NCI-H2171 treated with DMSO at 0.1 percent for 48 hours (cell line): ENCODE data around the gene TAX1BP1.
"Not testable (repeated sequence)": the region's sequence is repeated elsewhere in the genome, so short reads cannot be mapped to it uniquely, and the experiment has no call there.

ENCODE experiments used
- DNase-seq: peaks from one replicate; lab custom pipeline; 2025; lab: John Stamatoyannopoulos, UW

The TAX1BP1 gene

DNA sequence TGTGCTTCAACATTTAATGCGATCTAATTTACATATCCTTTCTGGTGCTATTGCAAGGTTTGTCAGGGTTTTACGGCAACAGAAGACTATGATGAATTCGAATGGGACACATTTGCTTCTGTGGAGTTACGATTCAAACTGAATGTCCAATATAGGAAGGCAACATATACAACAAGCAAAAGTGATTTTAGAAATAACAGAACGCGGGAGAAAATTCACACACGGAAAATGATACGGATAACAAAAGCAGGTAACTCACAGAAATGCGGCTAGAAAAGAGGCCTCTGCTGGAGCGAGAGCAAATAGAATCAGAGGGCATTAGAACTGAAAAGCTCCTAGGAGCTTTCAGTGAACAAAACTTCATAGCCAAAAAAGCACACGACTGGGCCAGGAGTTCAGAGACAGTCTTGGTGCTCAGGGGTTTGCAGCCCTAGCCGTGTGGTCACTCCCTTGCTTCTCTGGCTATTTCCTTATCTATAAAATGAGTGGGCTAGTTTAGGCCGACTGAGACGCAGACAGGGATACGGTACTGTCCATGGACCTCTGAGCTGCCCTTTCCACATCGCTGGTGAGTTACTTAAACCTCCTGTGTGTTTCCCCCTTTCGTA, 557 bp upstream of the TAX1BP1 start:
- DNase-seq: peak; percentile 51

DNA sequence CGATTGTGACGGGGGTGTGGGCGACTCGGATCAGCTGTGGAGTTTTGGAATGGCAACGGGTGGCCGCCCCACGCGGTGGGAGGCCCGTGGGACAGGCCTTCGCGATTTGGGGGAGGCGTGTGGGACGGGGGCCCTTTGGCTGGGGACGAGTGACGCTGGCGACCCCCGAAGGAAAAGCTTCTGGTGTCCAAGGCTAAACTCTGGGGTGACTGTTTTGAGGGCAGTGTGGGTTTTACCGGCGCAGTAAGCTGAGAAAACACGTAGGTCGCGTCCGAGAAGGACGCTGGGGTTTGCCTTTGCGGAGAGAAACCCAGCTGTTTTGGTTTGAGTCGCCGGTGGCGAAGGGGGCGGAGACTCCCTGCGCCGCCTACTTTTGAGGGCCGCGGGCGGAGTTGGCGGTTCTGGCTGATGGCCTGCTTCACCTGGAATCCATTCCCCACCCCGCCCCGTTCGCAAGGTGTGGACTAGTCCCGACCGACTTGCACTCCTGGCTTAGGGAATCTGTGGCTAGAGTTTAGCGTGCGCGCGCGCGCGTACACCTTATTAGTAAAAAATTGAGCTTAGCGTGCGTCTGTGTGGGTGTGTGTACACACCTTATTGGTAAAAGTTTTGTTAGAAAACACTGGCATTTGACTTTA, 606 bp downstream of the TAX1BP1 start:
- DNase-seq: peak; percentile 80

DNA sequence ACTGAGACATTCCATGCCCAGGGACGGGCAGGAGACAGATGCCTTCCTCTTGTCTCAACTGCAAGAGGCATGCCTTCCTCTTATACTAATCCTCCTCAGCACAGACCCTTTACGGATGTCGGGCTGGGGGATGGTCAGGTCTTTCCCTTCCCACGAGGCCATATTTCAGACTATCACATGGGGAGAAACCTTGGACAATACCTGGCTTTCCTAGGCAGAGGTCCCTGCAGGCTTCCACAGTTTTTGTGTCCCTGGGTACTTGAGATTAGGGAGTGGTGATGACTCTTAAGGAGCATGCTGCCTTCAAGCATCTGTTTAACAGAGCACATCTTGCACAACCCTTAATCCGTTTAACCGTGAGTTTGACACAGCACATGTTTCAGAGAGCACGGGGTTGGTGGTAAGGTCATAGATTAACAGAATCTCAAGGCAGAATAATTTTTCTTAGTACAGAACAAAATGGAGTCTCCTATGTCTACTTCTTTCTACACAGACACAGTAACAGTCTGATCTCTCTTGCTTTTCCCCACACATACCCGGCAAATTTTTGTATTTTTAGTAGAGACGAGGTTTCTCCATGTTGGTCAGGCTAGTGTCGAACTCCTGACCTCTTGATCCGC, 2.2 kb downstream of the TAX1BP1 start:
- not testable (repeated sequence) for DNase-seq

DNA sequence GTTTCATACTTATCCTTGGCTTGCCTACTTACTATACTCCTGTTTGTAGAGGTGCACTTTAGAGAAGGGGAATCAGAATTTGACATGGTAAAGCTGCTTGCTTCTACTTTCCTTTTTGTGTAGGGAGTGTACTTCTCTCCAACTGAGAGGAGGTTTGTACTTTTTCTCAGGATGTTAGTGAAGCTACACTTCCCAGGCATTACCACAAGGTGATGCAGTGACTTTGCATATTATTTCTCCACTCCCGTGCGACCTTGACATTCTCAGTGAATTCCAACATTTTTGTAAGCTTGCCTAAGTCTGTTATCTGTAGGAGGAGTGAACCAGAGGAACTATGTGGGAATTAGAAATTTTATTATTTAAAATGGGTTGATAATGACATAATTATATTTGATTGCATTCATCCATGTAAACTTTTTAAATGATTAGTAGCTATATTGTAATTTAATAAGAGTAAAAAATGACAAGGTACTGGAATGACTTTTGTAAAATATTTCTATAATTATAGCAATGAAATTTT, 5.2 kb downstream of the TAX1BP1 start:
- peak; percentile 60 for DNase-seq

DNA sequence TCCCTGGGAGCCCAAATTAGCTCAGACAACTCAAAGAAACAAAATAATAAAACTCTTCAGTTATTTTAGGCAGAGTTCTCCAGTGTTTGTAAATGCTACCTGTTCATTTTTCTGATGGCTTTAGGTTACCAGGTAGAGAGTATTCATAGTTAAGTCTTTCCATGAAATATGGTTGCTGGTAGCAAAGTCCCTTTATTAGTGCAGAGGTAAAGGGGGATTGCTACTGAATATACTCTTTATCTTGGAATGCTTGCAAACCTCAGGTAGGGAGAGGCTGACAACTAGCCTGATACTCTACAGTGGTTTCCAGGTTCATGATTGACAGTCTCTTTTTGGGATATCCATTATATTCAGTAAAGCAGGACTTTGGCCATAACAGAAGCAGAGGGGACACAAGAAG, 6.5 kb downstream of the TAX1BP1 start:
- no peak for DNase-seq

DNA sequence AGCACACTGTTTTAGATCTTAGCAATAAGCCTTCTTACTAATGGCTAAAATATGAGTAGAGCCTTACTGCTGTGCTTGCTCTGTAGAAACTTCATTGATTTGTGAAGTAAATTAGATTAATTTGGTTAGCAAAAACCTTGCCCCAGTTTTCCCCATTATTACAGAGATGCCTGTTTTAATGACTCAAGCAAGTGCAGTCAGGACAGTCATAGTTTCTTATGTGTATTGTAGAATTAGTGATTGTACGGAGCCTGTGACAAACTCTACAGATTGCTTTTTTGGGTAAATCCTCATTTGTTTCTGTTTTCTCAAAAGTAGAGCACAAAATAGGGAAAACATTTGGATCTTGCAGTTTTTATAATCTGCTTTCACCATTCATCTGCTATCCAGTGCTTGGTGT, 7.0 kb downstream of the TAX1BP1 start:
- DNase-seq: no peak

DNA sequence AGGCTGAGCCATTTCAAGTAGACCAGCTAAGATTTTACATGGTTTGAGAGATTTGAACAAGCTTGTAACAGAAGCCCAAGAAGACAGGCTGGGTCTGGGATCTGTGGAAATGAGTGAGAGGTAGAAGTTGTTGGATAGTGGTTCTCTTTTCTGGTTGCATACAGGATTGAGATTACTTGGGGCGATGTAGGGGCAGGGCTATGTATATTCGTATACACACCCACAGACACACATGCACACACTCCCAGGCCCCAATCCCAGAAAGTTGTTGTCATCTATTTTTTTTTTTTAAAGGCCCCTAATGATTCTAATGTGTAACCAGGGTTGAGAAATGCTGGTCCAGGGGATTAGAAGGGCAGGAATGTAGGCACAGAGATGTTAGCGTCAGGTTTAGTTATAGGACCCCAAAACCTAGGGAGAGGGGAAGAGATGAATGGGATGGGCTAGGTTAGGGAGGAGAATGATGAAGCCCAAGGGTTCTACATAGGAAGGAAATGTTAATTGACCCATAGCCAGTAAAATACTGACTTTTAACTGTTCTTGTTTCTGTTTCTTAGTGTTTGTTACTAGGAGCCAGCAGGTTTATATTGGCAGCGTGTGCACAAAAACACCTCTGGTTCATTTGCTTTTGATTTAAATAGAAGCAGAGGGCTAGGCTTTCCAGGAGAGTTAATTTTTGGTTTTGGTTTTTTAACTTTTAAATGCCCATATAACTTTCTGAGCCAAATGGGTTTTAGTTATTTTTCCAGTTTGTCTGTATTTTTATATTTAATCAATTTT, 7.8 kb downstream of the TAX1BP1 start:
- no peak for DNase-seq

DNA sequence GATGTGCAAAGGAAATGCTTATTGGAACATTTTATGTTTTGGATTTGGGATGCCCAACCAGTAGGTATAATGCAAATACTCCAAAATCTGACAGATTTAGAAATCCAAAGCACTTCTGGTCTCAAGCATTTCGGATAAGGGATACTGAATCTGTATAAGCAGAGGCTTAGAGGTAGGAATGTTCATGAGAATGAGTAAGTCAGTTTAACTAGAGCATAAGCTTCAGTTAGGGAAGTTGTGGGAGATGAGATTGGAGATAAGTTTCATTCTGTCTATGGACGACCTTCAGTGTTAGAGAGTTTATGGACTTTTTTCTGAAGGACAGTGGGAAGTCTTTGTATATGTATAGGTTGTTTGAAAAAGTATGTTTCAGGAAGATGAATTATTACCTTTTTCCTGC, 10.4 kb downstream of the TAX1BP1 start:
- DNase-seq: no peak

DNA sequence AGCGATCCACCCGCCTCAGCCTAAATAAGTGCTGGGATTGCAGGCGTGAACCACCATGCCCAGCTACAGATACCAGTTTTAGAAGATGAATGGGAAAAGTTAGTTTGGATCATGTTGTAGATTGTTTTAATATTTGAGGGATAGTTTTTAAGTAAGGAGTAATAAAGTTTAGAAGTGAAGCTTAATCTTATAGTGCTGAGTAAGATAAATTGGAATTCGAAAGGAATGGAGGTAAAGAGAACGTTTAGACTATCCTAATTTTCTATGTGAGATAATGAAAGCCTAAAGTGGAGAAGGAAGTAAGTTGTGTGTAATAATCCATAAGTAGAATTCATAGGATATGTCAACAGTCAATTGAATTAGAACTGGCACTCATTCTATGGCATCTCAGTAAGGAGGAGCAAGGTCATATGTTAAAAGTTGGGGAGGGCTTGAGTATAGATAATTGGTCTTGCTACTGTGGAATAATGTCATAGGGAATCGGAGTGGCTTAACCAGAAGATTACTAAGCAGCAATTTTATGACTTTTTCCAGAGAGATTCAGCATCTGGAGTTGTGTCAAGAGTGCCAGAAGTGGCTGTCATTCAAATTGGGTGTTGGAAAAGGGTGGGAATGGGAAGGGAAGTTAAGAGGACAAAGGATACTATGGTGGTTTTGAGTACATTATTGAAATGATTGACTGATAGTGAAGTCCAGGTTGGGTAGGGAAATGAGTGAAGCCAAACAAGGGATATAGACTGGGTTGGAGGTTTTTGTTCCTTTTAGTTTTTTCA, 12.1 kb downstream of the TAX1BP1 start:
- DNase-seq: no peak

DNA sequence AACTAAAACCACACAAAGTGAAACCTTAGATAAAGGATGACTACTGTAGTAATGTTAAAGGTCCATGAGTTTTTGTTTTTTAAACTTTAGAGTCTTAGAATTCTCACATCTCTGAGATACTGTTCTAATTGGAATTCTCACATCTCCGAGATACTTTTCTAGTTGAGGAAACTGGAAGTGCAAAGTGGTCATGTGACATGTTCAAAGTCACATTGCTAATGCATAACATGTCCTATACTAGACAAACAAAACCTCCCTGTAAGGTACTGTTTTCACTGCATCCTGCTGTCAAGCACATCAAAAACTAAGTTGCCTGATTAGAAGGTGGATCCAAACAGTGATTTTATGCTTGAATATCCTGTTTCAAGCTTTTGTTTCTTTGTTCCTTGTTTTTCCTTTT, 13.9 kb downstream of the TAX1BP1 start:
- no peak for DNase-seq

DNA sequence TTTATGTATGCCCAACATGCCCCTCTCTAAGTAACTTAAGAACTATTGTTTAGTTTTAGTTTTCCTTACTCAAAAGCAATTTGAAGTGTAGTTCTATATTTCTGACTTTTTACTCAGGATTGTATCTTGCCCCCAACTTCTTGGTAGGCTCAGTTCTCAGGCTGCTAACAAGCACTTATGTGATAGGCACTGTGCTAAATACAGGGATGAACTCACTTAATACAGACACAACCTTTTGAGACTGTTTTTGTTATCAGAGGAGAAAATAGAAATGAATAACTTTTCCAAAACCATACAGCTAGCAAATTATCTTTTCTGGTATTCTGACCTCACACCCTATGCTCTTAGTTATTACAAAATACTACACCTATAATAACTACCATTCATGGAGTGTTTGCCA, 16.3 kb downstream of the TAX1BP1 start:
- no peak for DNase-seq

DNA sequence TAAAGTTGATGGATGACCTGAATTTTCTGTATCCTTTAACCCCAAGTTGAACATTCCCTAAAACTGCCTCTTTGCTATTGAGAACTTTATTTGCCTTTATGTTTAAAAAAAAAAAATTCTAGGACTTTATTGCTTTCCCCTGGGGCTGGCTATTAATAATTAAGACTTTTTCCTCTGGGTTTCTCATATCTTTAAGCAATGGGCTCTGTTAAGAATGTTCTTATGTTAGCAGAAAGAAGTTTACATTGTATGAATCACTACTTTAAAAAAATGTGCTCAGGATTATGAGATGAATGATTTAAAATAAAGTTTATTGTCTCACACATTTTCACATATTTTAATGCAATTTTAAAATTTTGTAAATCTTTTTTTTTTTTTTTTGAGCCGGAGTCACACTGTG, 19.5 kb downstream of the TAX1BP1 start:
- no peak for DNase-seq

DNA sequence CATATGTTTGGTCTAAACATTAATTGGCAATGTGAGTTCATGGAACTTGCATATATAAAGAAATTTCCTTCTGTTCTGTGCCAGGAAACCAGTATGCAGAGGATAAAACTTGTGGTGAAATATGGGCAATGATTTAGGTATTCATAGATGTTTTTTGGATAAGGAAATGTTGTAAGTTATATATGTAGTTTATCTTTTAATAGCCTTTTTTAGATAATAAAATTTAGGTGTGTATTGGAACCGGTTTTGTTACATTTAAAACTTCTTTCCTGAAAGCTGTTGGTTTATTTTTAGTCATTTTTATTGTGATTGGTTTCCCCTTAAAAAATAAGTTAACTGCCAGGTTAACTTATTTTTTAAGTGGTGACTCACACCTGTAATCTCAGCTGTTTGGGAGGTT, 22.1 kb downstream of the TAX1BP1 start:
- no peak for DNase-seq

DNA sequence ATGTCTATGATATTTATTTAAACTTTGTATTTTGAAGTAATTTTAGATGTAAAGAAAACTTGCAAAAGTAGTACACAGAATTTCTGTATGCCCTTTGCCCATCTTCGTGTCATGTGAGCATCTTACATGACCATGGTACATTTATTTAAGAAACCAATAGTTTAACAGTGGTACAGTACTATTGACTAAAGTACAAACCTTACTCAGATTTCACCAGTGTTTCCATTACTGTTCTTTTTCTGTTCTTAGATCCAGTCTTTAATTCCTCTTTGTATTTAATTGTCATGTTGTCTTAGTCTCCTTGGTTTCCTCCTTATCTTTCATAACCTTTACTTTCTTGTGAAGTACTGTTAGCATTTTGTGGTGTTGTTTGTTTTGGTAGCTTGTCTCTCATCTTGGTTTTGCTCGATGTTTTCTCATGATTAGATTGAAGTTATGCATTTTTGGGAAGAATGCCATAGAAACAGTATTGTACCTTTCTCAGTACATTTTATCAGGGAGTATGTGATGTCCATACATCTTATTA, 24.1 kb downstream of the TAX1BP1 start:
- no peak for DNase-seq

DNA sequence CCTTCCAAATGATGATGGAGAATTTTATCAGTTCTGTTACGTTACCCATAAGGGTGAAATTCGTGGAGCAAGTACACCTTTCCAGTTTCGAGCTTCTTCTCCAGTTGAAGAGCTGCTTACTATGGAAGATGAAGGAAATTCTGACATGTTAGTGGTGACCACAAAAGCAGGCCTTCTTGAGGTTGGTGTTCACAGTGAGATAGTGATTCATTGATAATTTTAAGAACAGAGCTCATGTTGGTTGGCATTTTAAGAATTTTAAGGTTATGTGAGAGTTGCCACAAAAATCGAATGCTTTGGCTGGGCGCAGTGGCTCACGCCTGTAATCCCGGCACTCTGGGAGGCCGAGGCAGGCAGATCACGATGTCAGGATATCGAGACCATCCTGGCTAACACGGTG, 25.9 kb downstream of the TAX1BP1 start:
- DNase-seq: no peak

DNA sequence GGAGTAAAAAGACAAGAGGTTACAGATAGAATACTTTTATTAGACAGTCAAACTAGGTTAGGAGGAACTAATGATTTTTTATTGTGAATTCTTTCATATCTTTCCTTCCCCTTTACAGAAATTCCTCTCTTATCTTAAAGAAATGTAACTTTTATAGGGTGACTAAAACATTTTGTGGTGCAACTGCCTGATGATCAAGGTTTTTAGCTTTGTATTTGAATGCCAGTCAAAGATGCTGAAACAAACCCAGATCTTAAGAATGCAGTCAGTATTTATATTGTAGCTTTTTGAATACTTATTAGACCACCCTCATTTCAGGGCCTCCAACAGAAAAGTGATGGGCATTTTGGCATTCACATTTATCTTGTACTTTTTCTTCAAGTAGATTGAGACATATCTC, 27.4 kb downstream of the TAX1BP1 start:
- no peak for DNase-seq

DNA sequence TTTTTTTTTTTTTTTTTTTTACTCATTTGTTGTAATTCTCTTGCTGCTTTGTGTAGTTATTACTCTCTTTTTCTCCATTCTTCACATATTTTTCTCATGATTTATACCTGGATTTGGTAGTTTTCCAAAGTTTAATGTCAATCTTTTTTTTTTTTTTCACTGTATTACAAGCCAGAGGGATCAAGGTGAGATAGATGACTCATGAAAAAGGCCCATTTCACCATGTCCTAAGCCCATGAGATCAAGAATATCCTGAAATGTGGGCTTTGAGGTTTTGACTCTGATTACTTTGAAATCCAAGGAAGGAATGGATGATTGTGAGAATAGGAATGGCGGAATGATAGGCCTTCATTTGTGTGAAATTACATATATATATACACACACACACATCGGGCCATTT, 31.1 kb downstream of the TAX1BP1 start:
- DNase-seq: no peak

DNA sequence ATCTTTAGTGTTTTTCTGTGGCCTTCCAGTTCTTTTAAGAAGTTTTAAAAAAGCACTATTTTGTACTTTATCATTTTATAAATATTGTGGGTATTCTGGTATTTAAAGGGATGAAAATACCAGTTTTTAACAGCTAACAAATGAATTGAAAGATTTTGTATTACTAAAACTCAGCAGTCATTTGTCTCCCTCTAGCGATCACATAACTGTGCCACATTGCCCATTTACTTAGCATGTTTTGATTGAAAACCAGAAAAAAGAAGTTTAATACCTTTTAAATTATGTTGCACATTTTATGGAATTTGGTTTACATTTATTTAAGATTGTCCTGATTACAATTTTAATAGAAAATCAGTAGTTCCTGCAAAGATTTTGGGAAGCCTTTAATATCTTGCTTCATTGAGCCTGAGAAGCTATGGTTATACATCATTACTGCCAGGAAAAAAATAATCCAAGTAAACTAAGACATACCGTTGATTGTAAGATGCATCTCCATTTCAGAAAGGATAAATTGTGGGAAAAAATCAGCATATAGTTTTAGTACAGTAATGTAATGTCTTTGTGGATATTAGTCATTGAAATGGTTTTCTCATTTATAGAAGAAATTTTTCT, 34.9 kb downstream of the TAX1BP1 start:
- no peak for DNase-seq

DNA sequence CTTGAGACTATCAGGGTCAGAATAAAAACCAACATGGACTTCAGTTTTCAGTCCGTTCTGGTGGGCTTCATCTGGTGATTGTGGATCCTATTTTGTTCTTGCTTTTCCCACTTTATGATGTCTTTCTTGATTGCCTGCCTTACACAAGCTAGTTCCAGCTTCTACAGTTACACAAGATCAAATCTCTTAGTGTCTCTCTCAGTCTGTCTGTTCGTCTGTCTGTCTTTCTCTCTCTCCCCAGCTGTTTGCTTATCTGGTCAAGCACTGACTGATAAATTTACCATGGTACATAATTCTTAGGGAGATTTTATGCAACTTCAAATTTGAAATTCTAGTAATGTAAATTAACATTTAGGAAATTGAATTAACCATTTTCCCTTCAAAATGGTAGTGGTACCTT, 35.8 kb downstream of the TAX1BP1 start:
- DNase-seq: no peak

DNA sequence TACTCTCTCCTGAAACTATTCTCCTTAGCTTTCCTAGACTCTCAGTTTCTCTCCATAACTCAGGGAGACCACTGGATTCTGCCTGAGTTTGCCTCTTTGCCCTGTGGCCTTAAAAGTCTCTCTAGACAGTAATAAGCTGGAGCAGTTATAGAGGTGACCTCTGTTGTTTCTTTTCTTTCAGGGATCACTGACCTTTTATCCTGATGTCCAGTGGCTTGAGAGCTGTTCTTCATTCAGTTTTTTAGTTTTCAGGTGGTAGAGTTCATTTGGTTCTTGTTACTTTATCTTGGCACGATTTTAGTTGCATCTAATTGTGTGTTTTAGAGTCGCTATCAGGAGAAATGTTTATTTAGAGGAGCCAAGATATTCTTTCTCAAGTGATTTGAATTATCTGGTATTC, 37.7 kb downstream of the TAX1BP1 start:
- DNase-seq: no peak

DNA sequence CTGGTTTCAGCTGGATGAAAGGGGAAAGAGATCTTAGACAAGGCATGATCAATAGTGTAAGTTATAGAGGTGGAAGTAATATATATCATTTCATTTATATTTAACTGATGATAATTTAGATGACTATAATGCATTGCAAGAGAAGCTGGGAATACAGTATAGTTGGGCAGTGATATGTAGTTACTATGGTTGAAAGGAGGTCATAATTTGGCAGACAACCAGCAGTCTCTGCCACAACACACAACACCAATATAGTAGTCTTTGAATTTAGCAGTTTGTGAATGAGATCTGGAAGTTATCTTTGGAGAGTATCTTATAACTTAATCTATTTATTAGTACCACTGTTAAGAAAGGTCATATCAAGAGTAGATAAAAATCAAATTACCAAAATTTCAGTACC, 39.9 kb downstream of the TAX1BP1 start:
- no peak for DNase-seq
